ENCODE results near the gene ART5.
"Not testable (repeated sequence)": the region's sequence is repeated elsewhere in the genome, so short reads cannot be mapped to it uniquely, and the experiment has no call there.

DNA sequence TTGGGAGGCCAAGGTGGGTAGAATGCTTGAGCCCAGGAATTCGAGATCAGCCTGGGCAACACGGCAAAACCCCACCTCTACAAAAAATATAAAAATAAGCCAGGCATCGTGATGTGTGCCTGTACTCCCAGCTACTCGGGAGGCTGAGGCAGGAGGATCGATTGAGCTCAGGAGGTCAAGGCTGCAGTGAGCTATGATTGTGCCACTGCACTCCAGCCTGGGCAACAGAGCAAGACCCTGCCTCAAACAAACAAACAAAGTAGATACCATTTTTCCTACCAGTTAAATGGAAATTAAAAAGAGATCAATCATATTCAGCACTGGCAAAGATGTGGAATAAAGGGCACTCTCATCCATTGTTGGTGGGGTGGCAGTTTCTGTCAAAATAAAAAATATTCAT is 15.5 kb upstream of the ART5 start:
- TF ChIP-seq POLR2A (IDR thresholded peaks at IDR 0.05), result not testable (repeated sequence)
- TF ChIP-seq, protein P1, sequence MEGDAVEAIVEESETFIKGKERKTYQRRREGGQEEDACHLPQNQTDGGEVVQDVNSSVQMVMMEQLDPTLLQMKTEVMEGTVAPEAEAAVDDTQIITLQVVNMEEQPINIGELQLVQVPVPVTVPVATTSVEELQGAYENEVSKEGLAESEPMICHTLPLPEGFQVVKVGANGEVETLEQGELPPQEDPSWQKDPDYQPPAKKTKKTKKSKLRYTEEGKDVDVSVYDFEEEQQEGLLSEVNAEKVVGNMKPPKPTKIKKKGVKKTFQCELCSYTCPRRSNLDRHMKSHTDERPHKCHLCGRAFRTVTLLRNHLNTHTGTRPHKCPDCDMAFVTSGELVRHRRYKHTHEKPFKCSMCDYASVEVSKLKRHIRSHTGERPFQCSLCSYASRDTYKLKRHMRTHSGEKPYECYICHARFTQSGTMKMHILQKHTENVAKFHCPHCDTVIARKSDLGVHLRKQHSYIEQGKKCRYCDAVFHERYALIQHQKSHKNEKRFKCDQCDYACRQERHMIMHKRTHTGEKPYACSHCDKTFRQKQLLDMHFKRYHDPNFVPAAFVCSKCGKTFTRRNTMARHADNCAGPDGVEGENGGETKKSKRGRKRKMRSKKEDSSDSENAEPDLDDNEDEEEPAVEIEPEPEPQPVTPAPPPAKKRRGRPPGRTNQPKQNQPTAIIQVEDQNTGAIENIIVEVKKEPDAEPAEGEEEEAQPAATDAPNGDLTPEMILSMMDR (IDR thresholded peaks at IDR 0.05), result not testable (repeated sequence)

Data from adrenal gland (tissue), 5 donors.